ENCODE data around the gene STAC. TPM values are rescaled to one million over a fixed set of nuclear protein-coding genes. Genes with fewer than 3 reads are reported as not detected.

Gene STAC
- total RNA-seq, 2 donors from 2014 or later = 42.5 to 62.3 TPM

- Histone ChIP-seq H3K4me3 (no peak overlapping the region), H3K4me1 (ENCODE audit: control insufficient read depth in 1 of 2, low read depth in 2 of 2) (peaks cover 6 to 9% of the 10 kb centered on the region in 2 donors), H3K36me3 (peaks cover 4% of the 10 kb centered on the region), H3K9me3 (no peaks in the 10 kb centered on the region), H3K27me3 (replicated peaks; ENCODE audit: insufficient read depth) (no peaks in the 10 kb centered on the region), H3K27ac (no peak overlapping the region)
- no peak for TF ChIP-seq CTCF (IDR thresholded peaks at IDR 0.05)
- DNase-seq (ENCODE audit: low spot score) (no peak), ATAC-seq (ENCODE audit: insufficient number of reproducible peaks, low FRiP score, low read depth) (no peak)
Observed at GRCh38 chr3:36488077-36488789, 107.9 kb downstream of the STAC start.

- H3K4me1 ChIP-seq (ENCODE audit: control insufficient read depth in 1 of 2, low read depth in 2 of 2) = peaks cover 6 to 9% of the 10 kb centered on the region in 2 donors
- TF ChIP-seq CTCF (IDR thresholded peaks at IDR 0.05) = no peak
- no peak overlapping the region for H3K27ac ChIP-seq
- DNase-seq (ENCODE audit: low spot score) = no peak
- no peaks in the 10 kb centered on the region for H3K27me3 ChIP-seq (replicated peaks; ENCODE audit: insufficient read depth)
- no peaks in the 10 kb centered on the region for H3K9me3 ChIP-seq
- H3K36me3 ChIP-seq = peaks cover 4% of the 10 kb centered on the region
- H3K4me3 ChIP-seq = no peak overlapping the region
- no peak for ATAC-seq (ENCODE audit: insufficient number of reproducible peaks, low FRiP score, low read depth)
Observed at GRCh38 chr3:36489101-36489500, 108.8 kb downstream of the STAC start.

DNA sequence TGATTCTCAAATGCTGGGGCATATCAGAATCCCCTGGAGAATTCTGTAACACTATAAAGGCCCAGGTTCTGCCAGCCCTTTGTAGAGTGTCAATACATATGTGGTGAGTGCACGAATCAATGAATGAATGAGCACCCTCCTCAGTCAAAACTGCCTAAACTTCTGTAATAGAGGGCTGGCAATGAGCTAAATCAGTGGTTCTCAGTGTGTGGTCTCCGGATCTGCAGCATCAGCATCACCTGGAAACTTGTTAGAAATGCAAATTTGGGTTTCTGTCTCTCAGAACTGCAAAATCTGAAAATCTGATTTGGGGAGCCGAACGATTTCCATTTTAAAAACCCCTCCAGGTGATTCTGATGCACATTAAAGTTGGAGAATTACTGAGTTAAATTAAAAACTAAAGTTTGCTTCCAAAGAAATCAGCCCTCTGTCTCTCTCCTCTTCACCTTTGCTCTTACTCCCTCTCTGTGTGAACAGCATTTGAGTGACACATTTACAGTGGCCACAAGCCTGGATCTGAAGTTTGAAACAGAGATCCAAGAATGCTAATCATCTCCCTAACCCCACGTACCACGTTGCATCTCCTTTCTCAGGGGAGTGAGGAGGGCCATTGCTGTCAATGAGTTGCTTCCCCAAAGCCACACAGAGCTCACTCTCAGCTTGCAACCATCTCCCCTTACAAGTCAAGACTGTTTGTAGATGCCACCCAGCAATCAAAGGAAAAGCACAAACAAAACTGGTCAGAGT, 109.5 kb downstream of the STAC start:
- Histone ChIP-seq H3K27me3 (replicated peaks; ENCODE audit: insufficient read depth) (no peaks in the 10 kb centered on the region), H3K36me3 (peaks cover 4% of the 10 kb centered on the region), H3K4me1 (ENCODE audit: control insufficient read depth in 1 of 2, low read depth in 2 of 2) (peaks cover 6 to 14% of the 10 kb centered on the region in 2 donors), H3K4me3 (no peak overlapping the region), H3K9me3 (no peaks in the 10 kb centered on the region), H3K27ac (no peak overlapping the region)
- no peak for DNase-seq (ENCODE audit: low spot score)
- no peak for TF ChIP-seq CTCF (IDR thresholded peaks at IDR 0.05)
- ATAC-seq (ENCODE audit: insufficient number of reproducible peaks, low FRiP score, low read depth) = no peak

DNA sequence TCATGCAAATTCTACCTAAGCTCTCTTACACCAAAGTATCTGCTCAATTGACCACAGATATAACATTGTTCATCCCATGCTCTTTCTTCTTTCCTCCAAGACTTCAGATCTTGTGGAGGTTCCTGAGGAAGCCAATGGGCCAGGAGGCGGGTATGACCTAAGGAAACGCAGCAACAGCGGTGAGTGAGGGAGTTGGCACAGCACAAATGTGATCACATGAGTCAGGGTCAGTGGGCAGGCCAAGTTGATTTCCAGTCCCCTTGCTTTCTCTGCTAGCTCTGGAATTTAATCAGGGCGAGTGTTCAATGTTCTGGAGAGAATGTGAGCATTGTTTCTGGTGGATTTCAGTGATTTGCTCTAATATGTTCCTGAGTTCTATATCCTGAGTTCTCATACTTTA, 112.7 kb downstream of the STAC start:
- Histone ChIP-seq H3K4me3 (no peak overlapping the region), H3K27me3 (replicated peaks; ENCODE audit: insufficient read depth) (no peaks in the 10 kb centered on the region), H3K9me3 (no peaks in the 10 kb centered on the region), H3K4me1 (ENCODE audit: control insufficient read depth in 1 of 2, low read depth in 2 of 2) (peaks cover 22 to 34% of the 10 kb centered on the region in 2 donors), H3K27ac (no peak overlapping the region), H3K36me3 (no peaks in the 10 kb centered on the region)
- DNase-seq (ENCODE audit: low spot score) (no peak), ATAC-seq (ENCODE audit: insufficient number of reproducible peaks, low FRiP score, low read depth) (no peak)
- TF ChIP-seq CTCF (IDR thresholded peaks at IDR 0.05) = no peak

GRCh38 chr3:36494461-36495109, 114.3 kb downstream of the STAC start:
- no peak for TF ChIP-seq CTCF (IDR thresholded peaks at IDR 0.05)
- no peak for ATAC-seq (ENCODE audit: insufficient number of reproducible peaks, low FRiP score, low read depth)
- no peak overlapping the region for H3K27ac ChIP-seq
- H3K4me3 ChIP-seq = no peak overlapping the region
- no peak for DNase-seq (ENCODE audit: low spot score)
- H3K27me3 ChIP-seq (replicated peaks; ENCODE audit: insufficient read depth) = no peaks in the 10 kb centered on the region
- H3K36me3 ChIP-seq = no peaks in the 10 kb centered on the region
- peaks cover 22 to 34% of the 10 kb centered on the region in 2 donors for H3K4me1 ChIP-seq (ENCODE audit: control insufficient read depth in 1 of 2, low read depth in 2 of 2)
- no peaks in the 10 kb centered on the region for H3K9me3 ChIP-seq

Measured in thoracic aorta (tissue), 2 donors.